ENCODE measurements around the gene PRKCA.
A peak's percentile ranks its signal among the peaks of the same experiment; 100 is the strongest.

PRKCA gene

DNA sequence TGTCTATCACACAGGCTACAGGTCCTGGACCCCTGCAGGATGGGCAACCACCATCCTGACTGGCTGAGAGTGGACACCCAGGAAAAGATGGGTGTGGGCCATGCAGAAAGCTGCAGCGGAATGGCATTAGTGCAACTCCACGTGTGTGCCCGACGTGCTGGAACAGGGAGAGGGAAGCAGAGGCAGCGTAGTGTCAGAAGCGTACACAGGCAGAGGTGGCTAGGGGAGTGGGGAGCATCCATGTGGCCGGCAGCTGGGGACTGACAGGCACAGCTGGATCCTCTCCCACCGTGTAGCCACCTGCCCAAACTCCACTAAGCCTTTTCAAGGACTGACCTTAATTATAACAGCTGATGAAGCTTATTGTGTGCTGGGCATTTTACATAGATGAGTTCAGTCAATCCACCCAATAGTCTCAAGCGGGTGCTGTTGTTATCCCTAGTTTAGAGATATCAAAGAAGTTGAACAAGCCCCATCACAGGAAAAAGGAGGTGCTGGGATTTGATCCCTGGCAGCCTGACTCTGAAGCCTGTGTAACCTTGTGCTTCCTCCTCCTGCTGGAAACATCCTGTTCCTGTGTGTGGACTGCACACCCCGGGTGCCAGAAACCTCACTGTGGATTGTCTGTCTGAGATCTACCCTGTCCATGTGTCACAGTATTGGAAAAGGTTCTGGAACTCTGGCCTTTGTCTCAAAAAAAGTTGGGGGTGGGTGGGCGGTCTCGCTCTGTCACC, 114.0 kb downstream of the PRKCA start:
- DNase-seq = peak; percentile 29

GRCh38 chr17:66417300-66417719, 114.9 kb downstream of the PRKCA start:
- peak; percentile 18 for DNase-seq

- no peak for DNase-seq
Observed at GRCh38 chr17:66420961-66421371, 118.6 kb downstream of the PRKCA start.

DNA sequence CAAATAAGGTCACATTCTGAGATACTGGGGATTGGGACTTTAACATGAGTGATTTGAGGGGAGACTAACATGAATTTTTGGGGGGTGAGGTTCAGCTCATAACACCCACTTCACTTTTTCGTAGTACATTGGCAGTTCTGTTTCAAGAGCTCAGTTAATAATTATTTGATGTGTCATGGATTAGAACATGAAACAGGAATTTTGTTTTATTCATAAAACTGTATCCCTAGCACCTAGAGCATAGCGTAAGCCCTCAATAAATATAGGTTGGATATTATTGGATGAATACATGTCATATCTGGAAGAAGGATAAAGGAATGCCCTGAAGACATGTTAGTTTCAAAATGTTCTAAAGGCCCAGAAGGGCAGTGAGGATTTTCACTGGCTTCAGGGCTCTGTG, 119.8 kb downstream of the PRKCA start:
- DNase-seq = no peak

- DNase-seq = no peak
Observed at GRCh38 chr17:66423056-66423955, 120.9 kb downstream of the PRKCA start.

DNA sequence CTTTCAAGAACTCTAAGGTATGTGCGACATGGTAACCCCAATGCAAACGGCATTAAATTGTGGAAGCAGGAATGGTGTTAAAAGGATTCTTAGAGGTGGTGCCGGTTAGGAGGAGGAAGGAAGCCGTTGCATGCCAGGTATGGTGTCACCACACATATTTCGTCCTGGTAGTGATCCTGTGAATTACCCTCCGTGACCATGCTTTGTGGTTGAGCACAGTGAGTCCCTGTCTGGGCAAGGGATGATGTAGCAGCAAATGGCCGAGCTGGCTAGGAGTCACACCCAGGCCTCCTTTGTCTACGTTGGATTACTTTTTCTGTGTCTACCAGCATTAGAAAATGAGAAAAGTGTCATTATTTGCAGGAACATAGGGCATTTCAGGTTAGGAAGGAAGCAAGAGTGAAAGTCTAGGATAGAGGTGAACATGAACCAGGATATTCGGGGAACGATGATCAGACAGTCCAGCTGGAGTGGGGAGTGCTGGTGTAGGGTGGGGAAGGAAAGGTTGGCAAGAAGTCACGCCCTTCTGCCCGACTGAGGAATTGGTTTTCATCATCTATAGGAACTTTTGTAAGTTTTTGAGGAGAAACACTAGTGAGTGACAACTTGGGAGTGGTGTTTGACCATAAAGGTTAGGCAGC, 123.5 kb downstream of the PRKCA start:
- DNase-seq = no peak

DNA sequence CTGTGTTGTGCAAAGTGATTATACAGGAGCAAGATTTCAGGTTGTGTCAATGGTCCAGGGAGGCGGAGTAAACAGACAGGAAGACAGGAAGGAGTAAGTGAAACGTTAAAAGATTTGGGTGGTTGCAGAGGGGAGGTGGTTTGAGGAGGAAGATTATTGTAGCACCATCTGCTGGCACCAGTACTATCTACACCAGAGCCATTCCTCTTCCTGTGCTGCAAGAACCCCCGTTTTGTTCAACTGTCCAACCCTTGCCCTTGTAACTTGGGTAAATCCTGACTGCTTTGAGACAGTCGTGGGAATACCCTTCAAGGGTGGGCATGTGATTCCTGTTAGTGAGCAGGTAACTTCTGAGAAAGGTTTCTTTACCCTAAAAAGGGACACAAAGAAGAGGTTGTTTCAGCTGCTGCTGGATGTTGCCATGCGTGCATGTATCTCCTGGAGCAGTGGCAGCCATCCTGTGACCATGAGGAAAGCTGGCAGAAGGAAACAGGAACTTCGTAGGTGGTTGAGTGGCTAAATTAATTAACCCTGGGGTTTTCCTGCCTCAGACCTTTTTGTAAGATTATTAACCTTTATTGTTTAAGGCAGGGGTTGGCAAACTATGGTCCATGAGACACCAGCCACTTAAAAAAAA, 124.1 kb downstream of the PRKCA start:
- peak; percentile 20 for DNase-seq

DNA sequence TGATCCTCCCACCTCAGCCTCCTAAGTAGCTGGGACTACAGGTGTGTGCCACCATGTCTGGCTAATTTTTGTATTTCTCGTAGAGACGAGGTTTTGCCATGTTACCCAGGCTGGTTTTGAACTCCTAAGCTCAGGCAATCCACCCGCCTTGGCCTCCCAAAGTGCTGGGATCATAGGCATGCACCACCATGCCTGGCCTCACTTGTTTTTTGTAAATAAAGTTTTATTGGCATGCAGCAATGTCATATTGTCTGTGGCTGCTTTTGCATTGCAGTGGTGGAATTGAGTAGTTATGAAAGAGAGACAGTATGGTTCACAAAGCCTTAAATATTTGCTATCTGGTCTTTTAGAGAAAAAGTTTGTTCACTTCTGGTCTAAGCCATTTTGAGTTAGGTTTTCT, 124.7 kb downstream of the PRKCA start:
- DNase-seq = no peak

- DNase-seq = no peak
Observed at GRCh38 chr17:66429680-66430079, 127.3 kb downstream of the PRKCA start.

DNA sequence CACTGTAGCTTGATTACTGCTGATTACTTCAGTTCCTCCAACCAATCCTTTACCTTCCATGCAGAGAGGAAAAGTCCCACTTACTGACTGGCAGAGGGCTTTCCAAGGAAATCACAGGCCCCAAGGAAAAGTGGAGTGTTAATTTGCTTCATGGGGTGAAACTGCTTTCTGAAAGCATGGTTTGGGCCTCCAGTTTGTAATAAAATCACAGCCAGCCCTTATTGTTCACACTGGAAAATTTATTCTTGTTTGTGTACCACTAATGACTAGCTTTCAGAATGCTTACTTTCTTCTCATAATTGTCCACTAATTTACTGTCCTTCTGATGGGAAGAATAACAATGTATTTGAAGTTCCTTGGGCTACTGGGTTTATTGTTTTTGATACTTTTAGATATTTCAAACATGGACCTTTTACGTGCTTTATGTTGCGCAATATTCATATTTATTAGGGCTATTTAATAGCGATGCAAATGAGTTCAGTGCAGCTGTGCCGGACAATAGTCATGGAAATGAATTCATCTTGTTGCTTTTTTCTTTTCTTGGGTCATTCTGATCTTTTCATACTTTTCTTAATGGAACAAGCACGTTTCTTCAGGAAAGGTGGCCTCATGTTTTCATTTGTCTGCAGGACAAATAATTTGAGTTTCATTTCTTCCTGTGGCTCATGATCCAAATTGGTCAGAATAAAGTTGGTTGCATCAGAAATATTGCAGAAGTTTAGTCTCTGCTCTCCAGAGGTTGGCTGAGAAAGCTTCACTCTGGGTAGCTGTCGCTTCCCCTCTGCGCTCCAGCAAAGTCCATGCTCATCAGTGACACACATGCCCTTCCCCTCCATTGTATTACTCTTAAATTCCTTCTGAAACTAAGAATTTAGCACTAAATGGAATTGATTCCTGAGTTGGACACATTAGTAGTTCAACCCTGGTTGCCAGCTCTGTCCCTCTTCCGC, 128.7 kb downstream of the PRKCA start:
- no peak for DNase-seq

DNA sequence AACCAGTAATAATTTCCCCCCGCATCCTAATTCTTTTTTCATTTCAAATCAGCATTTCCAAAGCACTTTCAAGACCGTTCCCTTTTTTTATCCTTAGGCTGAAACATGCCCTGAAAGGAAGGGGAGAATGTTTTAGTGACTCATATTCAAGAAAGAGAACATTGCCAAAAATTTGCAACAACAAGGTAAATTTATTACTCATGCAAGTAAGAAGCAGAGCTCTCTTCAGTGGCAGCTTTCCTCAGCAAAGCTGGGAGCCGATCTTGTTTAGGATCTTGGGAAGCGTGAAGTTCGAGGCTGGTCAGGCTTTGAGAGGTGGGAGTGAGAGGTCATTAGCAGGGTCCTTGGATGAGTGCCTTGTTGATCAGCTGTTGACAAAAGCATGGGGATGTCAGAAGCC, 129.5 kb downstream of the PRKCA start:
- DNase-seq = no peak

- DNase-seq = no peak
Observed at GRCh38 chr17:66432411-66432957, 130.1 kb downstream of the PRKCA start.

GRCh38 chr17:66432996-66433551, 130.7 kb downstream of the PRKCA start:
- DNase-seq = no peak

DNA sequence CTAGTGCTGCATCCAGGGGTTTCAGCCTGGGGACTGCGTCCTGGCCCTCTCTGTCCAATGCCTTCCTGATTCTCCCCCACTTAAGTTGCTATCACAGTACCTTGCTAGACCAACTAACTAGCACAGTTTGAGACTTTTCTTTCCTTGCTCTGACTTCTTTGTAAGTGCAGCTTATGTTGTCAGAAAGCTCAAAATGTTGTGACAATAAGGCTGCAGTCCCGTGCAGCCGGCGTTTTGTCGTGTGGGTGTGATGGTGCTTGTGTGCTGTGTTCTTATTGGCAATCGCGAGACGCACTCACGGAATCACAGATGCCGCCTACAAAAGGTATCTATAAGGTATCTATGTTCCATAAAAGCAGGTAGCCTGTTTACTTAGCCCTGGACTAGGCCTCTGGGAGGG, 132.8 kb downstream of the PRKCA start:
- no peak for DNase-seq

DNA sequence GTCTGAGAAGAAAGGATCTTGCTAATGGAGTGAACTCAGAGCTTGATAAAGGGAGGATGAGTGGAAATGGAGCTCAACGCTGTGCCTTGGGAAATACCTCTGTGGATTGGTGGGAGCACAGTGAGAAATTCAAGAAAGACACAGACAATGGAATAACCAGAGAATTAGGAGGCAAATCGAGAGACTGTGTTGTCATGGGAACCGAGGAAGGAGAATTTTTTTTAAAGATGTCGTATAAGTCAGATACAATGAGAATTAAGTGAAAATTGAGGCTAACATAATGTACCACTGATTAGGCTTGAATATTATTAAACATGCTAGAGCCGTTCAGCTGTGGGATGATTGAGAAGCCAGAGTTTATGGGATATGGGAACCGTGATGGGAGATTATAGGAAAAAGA, 134.2 kb downstream of the PRKCA start:
- DNase-seq = no peak

DNA sequence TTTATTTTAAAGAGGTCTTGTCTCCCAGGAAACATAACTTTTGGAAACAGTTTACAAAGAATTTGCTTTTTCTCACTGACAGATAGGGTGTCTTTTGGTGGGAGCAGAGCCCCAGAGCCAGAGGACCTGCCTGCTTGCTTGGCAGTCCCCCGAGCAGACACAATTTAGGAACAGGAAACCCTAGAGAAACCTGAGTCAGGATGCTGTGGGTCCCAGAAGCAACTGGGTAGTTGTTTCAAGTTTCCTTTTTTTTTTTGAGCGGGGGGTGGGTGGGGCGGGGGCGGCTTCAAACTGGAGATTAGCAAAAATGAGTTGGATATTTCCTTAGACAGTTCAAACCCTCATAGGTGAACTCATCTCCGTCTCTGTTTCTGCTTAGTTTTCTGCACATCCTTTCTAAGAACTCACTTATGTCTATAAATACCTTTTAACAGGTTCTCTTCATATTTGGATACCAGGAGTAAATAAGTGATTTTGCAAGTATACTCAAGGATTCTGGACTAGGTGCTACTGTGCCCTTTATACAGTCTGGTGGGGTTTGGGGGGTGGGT, 135.1 kb downstream of the PRKCA start:
- no peak for DNase-seq

DNA sequence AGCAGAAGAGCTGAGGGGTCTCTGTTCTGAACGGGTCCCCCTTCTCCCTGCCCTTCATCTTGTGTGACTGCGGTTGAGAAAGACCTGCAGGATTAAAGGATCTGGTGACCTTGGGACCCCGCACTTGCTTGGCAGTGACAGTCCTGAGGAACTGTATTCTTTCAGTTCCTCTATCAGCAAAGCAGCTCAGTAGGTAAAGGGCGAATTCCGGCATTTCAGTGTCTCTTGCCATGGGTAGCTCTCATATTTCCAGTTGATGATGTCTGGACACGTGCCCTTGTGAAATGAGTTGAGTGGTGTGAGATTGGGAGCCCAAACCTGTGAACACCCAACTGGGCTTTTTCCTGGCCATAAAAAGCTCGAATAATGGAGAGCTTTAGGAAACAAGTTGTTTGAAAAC, 135.7 kb downstream of the PRKCA start:
- DNase-seq = no peak

DNA sequence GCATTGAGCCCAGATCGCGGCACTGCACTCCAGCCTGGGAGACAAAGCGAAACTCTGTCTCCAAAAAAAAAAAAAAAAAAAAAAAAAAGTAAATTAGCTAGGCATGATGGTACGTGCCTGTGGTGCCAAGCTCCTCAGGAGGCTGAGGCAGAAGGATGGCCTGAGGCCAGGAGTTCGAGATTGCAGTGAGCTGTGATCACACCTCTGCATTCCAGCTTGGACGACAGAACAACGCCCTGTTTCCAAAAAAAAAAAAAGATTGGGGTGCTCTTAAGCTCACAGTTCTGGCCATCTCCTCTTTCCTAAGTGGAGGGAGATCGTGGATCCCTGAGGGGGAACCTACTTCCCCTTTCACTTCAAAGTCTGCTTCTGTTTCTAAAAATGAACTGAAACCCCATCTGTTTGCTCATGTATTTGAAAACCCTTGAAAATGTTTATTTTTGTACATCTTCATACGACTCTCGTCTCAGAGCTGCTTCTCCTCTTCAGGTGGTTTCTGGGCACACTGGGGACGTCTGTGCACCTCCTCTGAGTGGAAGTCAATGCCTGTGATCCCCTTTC, 138.8 kb downstream of the PRKCA start:
- DNase-seq = peak; percentile 69

DNA sequence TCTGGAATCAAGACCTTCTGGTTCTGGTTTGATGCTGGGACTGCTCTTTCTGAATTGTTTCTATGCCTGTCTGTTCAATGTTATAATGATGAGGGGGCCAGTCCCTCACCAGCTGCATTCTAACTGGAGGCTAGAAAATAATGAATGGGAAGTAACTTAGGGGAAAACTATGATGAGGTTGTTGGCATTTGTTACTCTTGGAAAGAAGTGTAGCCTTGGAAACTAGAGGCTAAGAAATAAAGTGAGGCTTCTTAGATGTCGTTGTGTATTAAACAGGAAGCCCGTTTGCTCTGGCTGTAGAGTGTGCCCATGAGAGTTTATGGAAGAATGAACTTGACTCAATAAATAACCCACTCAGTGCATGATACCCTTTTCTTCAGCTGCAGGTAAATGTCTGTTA, 140.8 kb downstream of the PRKCA start:
- DNase-seq = no peak

GRCh38 chr17:66443606-66444005, 141.2 kb downstream of the PRKCA start:
- DNase-seq = no peak

- DNase-seq = peak; percentile 86
Observed at GRCh38 chr17:66444031-66444430, 141.6 kb downstream of the PRKCA start.

All from DMS53 (cell line).